Measurements from ENCODE around the gene CXXC1. TPM values are rescaled to one million over a fixed set of nuclear protein-coding genes. Genes with fewer than 3 reads are reported as not detected.

Gene CXXC1
- total and polyA plus RNA-seq, 2 of the 13 experiments (the other 11 are each of a cell fraction or from before 2014, with no cell fraction given) = 32.9 to 39.0 TPM

DNA sequence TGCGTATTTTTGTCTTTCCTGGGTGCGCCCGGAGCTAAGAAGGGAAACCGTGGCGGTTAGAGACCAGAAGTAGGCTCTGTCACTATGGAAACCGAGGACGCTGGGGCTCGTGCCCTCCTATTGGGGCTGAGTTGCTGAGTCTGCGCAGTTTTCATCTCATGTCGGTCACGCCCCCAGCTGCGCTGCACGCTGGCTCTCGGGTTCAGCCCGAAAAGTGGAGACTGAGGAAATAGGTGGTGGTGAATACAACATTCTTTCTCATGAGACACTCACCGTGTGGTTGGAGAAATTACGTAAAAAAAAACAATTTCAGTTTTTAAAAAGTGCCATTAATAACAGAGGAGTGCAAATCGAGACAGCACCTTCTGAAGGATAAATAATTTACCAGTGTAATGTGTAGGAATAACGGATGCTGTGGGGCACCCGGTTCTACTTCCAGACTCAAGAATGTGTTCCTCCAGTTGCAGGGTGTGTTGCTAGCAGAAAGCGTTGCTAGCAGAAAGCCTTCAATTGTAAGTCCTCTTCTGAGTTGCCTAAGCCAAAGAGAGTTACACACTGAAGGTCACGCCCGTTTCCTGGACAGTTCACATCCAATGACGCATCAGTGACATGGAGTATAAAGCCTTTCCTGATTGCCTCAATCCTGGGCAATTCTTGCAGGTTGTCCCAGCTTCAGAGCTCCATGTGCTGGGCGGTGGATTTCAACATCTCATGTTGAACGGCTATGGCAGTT lies 20.4 kb upstream of the CXXC1 start (continued):
- TF ChIP-seq, protein P1, sequence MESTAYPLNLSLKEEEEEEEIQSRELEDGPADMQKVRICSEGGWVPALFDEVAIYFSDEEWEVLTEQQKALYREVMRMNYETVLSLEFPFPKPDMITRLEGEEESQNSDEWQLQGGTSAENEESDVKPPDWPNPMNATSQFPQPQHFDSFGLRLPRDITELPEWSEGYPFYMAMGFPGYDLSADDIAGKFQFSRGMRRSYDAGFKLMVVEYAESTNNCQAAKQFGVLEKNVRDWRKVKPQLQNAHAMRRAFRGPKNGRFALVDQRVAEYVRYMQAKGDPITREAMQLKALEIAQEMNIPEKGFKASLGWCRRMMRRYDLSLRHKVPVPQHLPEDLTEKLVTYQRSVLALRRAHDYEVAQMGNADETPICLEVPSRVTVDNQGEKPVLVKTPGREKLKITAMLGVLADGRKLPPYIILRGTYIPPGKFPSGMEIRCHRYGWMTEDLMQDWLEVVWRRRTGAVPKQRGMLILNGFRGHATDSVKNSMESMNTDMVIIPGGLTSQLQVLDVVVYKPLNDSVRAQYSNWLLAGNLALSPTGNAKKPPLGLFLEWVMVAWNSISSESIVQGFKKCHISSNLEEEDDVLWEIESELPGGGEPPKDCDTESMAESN (CRISPR knock-in tag; conservative IDR thresholded peaks at IDR 0.05) = 0 out of 2 replicates have a peak, but pooled peaks have one; percentile 37
- TF ChIP-seq CEBPG (CRISPR knock-in tag; IDR thresholded peaks at IDR 0.05) (peak; percentile 85), NFYC (CRISPR knock-in tag; IDR thresholded peaks at IDR 0.05) (0 out of 2 replicates have a peak, but pooled peaks have one; percentile 44), HOXD1 (CRISPR knock-in tag; IDR thresholded peaks at IDR 0.05) (no peak), RARA (CRISPR knock-in tag; IDR thresholded peaks at IDR 0.05) (peak; percentile 43; the same call in 1 of the 2 replicates), SSRP1 (CRISPR knock-in tag; IDR thresholded peaks at IDR 0.05) (peak; percentile 68; the same call in 1 of the 2 replicates), ERF (CRISPR knock-in tag; IDR thresholded peaks at IDR 0.05) (peak; percentile 14; the same call in 1 of the 2 replicates), GATAD2A (CRISPR knock-in tag; IDR thresholded peaks at IDR 0.05) (peak; percentile 25; the same call in 1 of the 2 replicates), CEBPB (IDR thresholded peaks at IDR 0.05; ENCODE audit: borderline replicate concordance, low read depth, low read length) (peak; percentile 94), KDM6A (CRISPR knock-in tag; IDR thresholded peaks at IDR 0.05; ENCODE audit: low read depth) (no peak), YEATS4 (CRISPR knock-in tag; IDR thresholded peaks at IDR 0.05; ENCODE audit: borderline replicate concordance) (0 out of 2 replicates have a peak, but pooled peaks have one; percentile 16), RFXAP (CRISPR knock-in tag; IDR thresholded peaks at IDR 0.05; ENCODE audit: borderline replicate concordance) (0 out of 2 replicates have a peak, but pooled peaks have one; percentile 28), ELF3 (CRISPR knock-in tag; IDR thresholded peaks at IDR 0.05) (0 out of 2 replicates have a peak, but pooled peaks have one; percentile 29), CREM (IDR thresholded peaks at IDR 0.05) (peak; percentile 13; the same call in 1 of the 2 replicates), CREM (CRISPR knock-in tag; IDR thresholded peaks at IDR 0.05) (no peak), SMAD3 (CRISPR knock-in tag; IDR thresholded peaks at IDR 0.05) (0 out of 2 replicates have a peak, but pooled peaks have one; percentile 24), NFKBIZ (CRISPR knock-in tag; IDR thresholded peaks at IDR 0.05) (no peak), ZNF547 (CRISPR knock-in tag; IDR thresholded peaks at IDR 0.05) (no peak), SNAPC2 (CRISPR knock-in tag; IDR thresholded peaks at IDR 0.05) (no peak), ZSCAN31 (CRISPR knock-in tag; IDR thresholded peaks at IDR 0.05; ENCODE audit: low read depth) (peak; percentile 55; the same call in 1 of the 2 replicates), ZNF138 (CRISPR knock-in tag; IDR thresholded peaks at IDR 0.05; ENCODE audit: low read depth) (no peak)
- TF ChIP-seq, protein P2, sequence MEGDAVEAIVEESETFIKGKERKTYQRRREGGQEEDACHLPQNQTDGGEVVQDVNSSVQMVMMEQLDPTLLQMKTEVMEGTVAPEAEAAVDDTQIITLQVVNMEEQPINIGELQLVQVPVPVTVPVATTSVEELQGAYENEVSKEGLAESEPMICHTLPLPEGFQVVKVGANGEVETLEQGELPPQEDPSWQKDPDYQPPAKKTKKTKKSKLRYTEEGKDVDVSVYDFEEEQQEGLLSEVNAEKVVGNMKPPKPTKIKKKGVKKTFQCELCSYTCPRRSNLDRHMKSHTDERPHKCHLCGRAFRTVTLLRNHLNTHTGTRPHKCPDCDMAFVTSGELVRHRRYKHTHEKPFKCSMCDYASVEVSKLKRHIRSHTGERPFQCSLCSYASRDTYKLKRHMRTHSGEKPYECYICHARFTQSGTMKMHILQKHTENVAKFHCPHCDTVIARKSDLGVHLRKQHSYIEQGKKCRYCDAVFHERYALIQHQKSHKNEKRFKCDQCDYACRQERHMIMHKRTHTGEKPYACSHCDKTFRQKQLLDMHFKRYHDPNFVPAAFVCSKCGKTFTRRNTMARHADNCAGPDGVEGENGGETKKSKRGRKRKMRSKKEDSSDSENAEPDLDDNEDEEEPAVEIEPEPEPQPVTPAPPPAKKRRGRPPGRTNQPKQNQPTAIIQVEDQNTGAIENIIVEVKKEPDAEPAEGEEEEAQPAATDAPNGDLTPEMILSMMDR (CRISPR knock-in tag; IDR thresholded peaks at IDR 0.05) = no peak
- TF ChIP-seq, protein P3, sequence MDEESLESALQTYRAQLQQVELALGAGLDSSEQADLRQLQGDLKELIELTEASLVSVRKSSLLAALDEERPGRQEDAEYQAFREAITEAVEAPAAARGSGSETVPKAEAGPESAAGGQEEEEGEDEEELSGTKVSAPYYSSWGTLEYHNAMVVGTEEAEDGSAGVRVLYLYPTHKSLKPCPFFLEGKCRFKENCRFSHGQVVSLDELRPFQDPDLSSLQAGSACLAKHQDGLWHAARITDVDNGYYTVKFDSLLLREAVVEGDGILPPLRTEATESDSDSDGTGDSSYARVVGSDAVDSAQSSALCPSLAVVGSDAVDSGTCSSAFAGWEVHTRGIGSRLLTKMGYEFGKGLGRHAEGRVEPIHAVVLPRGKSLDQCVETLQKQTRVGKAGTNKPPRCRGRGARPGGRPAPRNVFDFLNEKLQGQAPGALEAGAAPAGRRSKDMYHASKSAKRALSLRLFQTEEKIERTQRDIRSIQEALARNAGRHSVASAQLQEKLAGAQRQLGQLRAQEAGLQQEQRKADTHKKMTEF (CRISPR knock-in tag; IDR thresholded peaks at IDR 0.05) = peak; percentile 23; the same call in 1 of the 2 replicates
- TF ChIP-seq, protein P4, sequence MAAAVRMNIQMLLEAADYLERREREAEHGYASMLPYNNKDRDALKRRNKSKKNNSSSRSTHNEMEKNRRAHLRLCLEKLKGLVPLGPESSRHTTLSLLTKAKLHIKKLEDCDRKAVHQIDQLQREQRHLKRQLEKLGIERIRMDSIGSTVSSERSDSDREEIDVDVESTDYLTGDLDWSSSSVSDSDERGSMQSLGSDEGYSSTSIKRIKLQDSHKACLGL (CRISPR knock-in tag; IDR thresholded peaks at IDR 0.05) = 0 out of 2 replicates have a peak, but pooled peaks have one; percentile 46
- TF ChIP-seq, protein P5, sequence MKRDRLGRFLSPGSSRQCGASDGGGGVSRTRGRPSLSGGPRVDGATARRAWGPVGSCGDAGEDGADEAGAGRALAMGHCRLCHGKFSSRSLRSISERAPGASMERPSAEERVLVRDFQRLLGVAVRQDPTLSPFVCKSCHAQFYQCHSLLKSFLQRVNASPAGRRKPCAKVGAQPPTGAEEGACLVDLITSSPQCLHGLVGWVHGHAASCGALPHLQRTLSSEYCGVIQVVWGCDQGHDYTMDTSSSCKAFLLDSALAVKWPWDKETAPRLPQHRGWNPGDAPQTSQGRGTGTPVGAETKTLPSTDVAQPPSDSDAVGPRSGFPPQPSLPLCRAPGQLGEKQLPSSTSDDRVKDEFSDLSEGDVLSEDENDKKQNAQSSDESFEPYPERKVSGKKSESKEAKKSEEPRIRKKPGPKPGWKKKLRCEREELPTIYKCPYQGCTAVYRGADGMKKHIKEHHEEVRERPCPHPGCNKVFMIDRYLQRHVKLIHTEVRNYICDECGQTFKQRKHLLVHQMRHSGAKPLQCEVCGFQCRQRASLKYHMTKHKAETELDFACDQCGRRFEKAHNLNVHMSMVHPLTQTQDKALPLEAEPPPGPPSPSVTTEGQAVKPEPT (CRISPR knock-in tag; IDR thresholded peaks at IDR 0.05; ENCODE audit: low read depth) = no peak
